Stimulated activated CD8-positive, alpha-beta memory T cell treated with anti-CD3 and anti-CD28 coated beads, Interleukin-15, amount 100 ng/mL, for 4 hours (primary cell): ENCODE measurements around the gene TMEM39B.
"Not testable (repeated sequence)": the region's sequence is repeated elsewhere in the genome, so short reads cannot be mapped to it uniquely, and the experiment has no call there.

Source experiments
- DNase-seq, 2 donors: peaks; one replicate each; pipeline ENCODE4 v3.0.0-alpha.2; 2020; ENCODE audit warnings: low read depth in 2 of 2

Gene TMEM39B

GRCh38 chr1:32111789-32112188, 39.0 kb downstream of the TMEM39B start:
- DNase-seq: no peak

- DNase-seq: no peak
Observed at GRCh38 chr1:32112806-32113375, 40.2 kb downstream of the TMEM39B start.

GRCh38 chr1:32113436-32113835, 40.7 kb downstream of the TMEM39B start:
- DNase-seq: not testable (repeated sequence)

- DNase-seq: no peak
Observed at GRCh38 chr1:32114420-32114819, 41.7 kb downstream of the TMEM39B start.

- DNase-seq: no peak
Observed at GRCh38 chr1:32115496-32115895, 42.8 kb downstream of the TMEM39B start.

- DNase-seq: no peak
Observed at GRCh38 chr1:32116531-32116930, 43.8 kb downstream of the TMEM39B start.

- no peak for DNase-seq
Observed at GRCh38 chr1:32122151-32122550, 49.4 kb downstream of the TMEM39B start.

GRCh38 chr1:32123361-32123760, 50.6 kb downstream of the TMEM39B start:
- not testable (repeated sequence) for DNase-seq

GRCh38 chr1:32125313-32125712, 52.6 kb downstream of the TMEM39B start:
- no peak for DNase-seq

- no peak for DNase-seq
Observed at GRCh38 chr1:32126770-32127169, 54.0 kb downstream of the TMEM39B start.

- no peak for DNase-seq
Observed at GRCh38 chr1:32127409-32128198, 54.9 kb downstream of the TMEM39B start.

GRCh38 chr1:32128479-32128878, 55.7 kb downstream of the TMEM39B start:
- no peak for DNase-seq

- DNase-seq: no peak
Observed at GRCh38 chr1:32128964-32129363, 56.2 kb downstream of the TMEM39B start.

GRCh38 chr1:32133950-32134280, 61.2 kb downstream of the TMEM39B start:
- DNase-seq: not testable (repeated sequence)

- DNase-seq: no peak
Observed at GRCh38 chr1:32137111-32137510, 64.4 kb downstream of the TMEM39B start.

- no peak for DNase-seq
Observed at GRCh38 chr1:32138965-32139364, 66.2 kb downstream of the TMEM39B start.

GRCh38 chr1:32142446-32143301, 69.9 kb downstream of the TMEM39B start:
- no peak for DNase-seq

GRCh38 chr1:32143302-32143695, 70.6 kb downstream of the TMEM39B start:
- not testable (repeated sequence) for DNase-seq

- DNase-seq: no peak
Observed at GRCh38 chr1:32144033-32144432, 71.3 kb downstream of the TMEM39B start.

- DNase-seq: not testable (repeated sequence)
Observed at GRCh38 chr1:32147799-32148198, 75.1 kb downstream of the TMEM39B start.

- DNase-seq: no peak
Observed at GRCh38 chr1:32150847-32151246, 78.1 kb downstream of the TMEM39B start.

- DNase-seq: no peak
Observed at GRCh38 chr1:32151319-32151787, 78.6 kb downstream of the TMEM39B start.
